IPS-NIHi11 (cell line): ENCODE measurements around the gene APOBEC3H.

Experiments
- DNase-seq: peaks from one replicate; pipeline ENCODE4 v3.0.0; 2012; ENCODE audit warnings: mixed read lengths, low spot score

APOBEC3H gene

GRCh38 chr22:39110631-39111561 lies 13.9 kb downstream of the APOBEC3H start:
- peak; percentile 4 for DNase-seq

DNA sequence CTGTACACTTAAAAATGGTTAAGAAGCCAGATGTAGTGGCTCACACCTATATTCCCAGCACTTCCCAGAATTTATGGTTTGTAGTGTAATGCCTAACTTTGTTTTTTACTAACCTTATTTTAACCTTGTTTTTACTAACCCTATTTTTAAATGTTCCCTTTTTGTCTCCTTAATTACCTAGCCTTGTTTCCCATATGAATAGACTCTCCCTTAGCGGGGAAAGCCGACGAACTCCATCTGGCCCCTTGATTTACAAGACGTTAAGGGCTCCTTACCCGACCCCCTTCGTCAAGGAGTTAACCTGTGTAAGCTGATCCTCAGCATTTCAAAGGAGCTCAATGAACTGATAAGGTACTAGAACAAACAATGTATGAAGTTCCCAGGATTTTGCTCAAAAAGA lies 17.1 kb downstream of the APOBEC3H start:
- peak; percentile 40 for DNase-seq

DNA sequence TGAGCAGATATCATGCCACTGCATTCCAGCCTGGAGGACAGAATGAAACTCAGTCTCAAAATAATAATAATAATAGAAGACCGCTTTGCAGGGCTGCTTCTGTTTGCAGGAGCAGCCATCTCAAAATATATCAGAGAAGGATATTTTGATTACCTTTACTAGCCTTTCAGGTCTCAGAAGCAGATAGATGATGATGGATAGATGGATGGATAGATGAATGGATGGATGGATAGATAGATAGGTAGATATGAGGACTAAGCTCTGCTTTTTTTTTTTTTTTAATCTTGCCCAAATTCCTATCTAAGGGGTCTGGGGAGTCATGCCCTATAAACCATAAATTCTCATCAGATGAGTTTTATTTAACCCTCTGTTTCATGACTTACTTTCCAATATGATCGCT lies 18.5 kb downstream of the APOBEC3H start:
- no peak for DNase-seq

GRCh38 chr22:39115977-39116621 lies 19.1 kb downstream of the APOBEC3H start:
- no peak for DNase-seq

DNA sequence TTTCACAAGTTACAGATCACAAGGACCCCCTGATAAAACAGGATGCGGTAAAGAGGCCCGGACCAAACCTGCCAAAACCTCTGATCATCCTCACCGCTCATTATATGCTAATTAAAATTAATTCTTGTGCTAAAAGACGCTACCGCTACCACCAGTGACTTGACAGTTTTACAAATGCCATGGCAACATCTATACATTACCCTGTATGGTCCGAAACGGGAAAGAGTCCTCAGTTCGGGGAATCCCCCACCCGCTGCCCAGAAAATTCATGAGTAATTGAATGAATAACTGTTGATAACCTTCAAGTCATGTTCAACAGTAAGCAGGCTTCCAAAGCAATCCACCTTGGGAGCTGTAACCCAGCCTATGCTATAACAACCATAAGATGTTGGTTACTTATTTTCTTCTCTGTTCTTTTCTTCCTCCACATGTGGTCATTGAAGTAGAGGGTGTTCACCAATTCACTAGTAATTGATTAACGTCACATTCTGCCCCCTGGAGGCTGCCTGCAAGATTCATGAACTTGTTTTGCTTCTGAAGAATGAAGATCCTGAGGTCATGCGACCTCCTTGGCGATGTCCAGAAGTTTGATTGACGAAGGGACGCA lies 20.6 kb downstream of the APOBEC3H start:
- peak; percentile 39 for DNase-seq

- DNase-seq: no peak
These were observed 23.9 kb downstream of the APOBEC3H start for GRCh38 chr22:39120983-39121382.

GRCh38 chr22:39122772-39123470 lies 25.9 kb downstream of the APOBEC3H start:
- DNase-seq: peak; percentile 2

DNA sequence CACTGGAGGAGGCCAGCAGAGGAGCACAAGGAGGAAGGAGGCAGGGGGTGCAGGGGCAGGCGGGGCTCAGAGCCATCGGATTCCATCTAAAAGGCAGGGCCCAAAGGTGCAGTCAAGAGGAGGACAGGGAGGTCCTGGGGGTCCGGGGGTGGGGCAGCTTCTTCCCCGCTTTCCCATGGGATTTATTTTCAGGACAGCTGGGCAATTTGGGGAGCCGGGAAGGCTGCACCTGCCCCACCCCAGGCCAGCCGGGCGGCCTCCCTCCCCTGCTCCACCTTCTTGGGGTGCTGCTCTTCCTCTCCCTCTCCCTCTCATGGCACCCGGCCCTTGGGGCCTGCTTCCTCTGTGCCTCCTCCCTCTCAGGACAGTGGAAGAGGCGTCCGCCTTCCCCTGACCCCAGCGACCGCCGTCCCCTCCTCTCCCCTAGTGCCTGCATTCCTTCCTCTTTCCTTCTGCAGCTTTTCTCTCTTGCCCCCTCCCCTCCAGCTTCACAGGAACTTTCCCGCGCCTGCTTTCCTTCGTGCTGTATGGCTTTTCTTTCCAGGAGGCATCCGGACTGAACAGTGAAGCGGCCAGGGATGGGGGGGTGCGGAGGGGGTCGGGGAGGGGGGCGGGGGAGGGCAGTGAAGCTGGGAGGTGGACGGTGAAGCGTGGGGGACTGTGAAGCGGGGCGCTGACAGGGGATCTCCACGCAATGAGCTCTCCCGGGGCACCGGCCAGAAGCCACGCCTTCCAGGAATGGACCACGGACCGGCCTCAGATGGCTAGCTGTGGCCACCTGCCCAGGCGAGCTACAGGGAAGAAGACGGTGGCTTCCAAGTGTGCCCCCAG lies 26.9 kb downstream of the APOBEC3H start:
- peak; percentile 63 for DNase-seq

- peak; percentile 1 for DNase-seq
These were observed 28.6 kb downstream of the APOBEC3H start for GRCh38 chr22:39125622-39126021.

GRCh38 chr22:39128508-39128907 lies 31.5 kb downstream of the APOBEC3H start:
- DNase-seq: peak; percentile 1

DNA sequence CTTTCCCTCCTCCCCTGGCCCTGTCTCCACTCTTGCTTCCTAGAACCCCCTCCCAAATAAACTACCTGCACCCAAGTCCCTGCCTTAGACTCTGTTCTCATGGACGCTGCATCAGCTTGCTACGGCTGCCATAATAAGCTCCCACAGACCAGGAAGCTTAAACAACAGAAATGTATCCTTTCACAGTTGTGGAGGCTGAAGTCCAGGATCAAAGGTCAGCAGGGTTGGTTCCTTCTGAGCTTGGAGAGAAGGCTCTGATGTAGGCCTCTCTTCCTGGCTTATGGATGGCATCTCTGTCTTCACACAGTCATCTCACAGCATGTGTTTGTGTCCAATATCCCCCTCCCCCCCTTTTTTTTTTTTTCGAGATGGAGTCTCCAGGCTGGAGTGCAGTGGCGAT lies 32.0 kb downstream of the APOBEC3H start:
- peak; percentile 1 for DNase-seq

DNA sequence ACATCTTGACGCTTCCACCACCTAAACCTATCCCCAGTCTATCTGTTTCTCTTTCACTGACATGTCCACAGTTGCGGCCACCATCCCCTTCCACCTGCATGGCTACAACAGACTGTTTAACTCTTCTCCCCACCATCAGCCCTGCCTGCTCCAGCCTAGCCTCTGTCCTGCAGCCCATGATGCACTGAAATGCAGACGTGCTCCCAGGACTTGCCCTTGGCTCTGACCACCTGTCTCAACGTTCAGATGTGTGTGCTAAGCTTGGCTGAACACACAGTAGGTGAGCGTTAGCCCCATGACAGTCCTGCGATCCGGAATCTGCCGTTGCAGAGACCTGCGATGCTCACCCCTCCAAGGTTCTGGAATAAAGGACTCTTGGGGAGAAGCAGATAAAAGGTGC lies 32.7 kb downstream of the APOBEC3H start:
- DNase-seq: no peak

- peak; percentile 7 for DNase-seq
These were observed 33.2 kb downstream of the APOBEC3H start for GRCh38 chr22:39130152-39130704.

DNA sequence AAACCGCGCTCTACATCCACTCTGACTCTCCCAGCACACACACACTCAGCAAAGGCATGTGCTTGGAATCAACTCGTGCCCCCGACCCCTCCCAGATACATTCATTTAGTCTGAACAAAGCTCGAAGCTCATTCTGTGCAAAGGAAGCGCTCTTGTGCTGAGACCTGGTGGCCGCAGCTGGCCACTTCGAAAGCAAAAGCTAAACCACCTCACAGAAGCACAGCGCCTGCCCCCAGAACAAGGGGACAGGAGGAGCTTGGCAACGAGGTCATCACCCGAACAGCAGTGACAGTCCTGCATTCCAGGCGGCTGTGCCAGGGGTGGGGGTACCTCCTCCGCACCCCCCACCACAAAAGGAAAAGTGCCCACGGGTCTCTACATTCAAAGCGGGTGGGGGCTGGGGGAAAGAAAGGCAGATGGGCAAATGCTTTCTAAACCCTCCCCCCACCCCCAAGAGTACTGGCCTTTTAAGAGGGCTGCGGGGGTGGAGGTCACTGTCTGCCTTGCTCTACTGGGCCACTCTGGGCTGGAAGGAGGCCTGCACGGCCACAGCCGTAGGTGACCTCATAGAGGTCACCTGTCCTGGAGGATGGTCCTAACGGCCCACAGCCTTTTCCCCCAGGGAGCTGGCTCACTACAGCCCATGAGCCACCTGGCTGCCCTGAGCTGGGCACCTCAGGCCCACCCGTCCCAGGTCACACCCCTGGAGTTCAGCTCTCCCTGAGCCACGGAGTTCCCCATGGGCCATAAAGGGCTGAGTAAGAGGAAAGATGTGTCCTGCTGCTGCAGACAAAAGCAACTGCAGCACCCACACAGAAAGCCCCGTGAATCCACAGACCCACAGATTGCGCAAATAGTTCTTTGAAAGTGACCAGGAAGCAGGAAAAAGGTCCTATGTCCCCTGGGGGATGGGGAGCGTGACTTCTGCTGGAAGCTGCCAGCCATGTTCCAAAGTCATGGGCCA lies 34.1 kb downstream of the APOBEC3H start:
- DNase-seq: peak; percentile 14

DNA sequence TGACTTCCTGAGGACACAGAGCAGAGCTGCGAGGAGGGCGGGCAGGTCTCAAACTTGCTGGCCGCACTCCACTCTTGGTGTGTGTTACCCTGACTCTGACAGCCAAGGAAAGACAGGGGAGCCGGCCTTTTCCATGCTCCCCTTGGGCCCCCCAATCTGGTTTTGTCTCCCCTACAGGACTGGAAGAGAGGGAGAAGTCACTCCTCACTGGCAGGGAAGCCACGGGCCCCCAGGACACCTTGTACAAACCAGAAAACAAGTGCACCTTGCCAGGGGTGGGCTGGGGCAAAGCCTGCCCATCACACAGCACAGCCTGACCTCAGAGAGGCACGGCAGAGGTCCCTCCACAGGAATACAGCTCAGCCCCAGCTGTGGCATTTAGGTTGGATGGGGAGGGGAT lies 35.2 kb downstream of the APOBEC3H start:
- DNase-seq: peak; percentile 3

DNA sequence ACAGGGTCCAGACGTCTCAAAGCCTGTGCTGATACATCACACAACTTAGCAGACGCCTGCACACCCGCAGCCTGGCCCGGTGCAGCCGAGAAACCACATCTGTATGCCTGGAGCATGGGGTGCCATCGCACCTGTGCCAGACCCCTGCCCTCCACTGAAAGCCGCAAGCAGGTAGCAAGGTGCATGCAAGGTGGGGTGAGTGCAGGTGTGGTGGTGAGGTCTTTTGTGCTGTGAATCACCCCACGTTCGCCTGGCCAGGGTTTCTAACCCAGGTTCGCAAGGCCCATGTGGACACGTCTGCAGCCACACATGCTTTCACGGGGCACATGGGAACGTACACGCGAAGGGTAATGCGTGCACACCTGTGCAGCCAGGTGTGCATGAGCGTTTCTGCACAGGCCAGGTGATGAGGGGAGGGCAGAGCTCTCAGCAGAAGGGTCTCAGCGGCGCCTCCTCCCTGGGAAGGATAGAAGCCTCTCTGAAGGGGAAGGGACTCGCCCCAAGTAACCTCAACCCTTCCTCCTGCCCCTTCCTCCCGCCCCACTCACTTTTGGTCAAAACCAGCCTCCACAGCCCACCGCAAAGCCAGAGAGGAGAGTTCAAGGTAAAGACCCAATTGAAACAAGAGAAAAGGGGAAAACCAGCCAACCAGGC lies 36.0 kb downstream of the APOBEC3H start:
- DNase-seq: peak; percentile 11

GRCh38 chr22:39133871-39134270 lies 36.8 kb downstream of the APOBEC3H start:
- peak; percentile 6 for DNase-seq

DNA sequence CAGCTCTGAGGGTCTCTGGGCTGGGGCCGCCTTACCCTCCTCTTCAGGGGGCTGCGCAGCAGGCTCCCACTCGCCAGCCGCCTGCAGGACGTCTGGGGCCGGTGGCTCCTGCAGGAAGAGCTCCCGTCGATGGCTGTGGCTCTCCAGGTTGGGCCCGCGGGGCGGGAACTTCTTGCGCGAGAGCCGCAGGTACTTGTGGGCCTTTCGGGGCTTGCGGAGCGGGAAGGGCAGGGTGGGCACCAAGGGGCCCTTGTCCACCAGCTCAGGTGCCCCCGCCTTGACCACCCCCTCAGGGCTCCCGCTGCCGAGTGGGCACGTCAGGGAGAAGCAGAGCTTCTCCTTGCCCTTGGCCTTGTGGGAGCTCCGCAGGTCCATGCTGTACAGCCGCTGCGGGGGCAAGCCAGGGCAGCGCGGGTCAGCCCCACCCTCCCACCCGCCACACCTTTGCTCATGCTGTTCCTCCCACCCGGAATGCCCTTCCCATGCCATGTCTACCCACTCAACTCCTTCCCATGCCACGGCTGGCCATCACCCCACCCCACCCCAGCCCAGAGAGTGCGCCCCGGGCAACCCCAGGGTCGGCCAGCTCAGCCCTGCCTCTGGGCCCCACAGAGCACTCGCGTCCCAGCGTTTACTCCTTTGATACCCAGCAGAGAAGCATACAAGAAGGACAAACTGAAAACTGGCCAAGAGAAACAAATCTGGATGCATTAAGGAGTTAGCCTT lies 37.5 kb downstream of the APOBEC3H start:
- peak; percentile 11 for DNase-seq
